ENCODE data around the gene NDUFAF4. TPM values are rescaled to one million over a fixed set of nuclear protein-coding genes. Genes with fewer than 3 reads are reported as not detected.
A peak's percentile ranks its signal among the peaks of the same experiment; 100 is the strongest.

The NDUFAF4 gene
- total and polyA plus RNA-seq, 10 of the 15 experiments (the other 5 are each of a cell fraction or from before 2014, with no cell fraction given), result 26.9 to 188 (median 76.9) TPM

DNA sequence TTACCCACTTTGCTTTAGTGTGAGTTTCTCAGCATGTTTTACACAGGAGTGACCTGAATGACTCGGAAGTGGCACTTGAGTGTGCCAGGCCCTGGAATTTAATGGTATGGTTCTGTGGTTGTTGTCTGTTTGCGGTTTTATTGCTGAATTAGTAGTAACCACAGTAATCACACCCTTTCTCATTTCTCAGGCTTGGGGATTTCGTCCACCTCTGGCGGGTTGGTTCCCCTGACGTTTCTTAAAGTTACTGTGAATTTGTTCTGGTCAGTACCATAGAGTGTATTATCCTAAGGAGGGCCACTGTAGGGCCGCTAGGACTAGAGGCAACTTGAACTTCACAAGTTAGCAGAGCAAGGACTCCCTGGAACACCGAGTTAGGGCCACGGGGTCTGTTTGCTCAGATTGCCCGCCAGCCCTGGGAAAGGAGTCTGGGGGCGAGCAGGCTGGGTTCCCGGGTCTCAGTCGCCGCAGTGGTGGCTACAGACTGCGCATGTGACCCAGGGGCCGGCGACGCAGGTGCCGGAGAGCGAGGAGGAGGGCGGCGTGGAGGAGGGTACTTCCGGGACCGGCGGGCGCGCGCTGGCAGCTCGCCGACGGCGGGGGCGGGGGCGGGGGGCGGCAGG is 26.3 kb upstream of the NDUFAF4 start:
- peak overlapping the region; percentile 82 for H3K9ac ChIP-seq (ENCODE audit: control insufficient read depth, insufficient read depth, low read length)
- no peaks in the 10 kb centered on the region for H3K79me2 ChIP-seq (ENCODE audit: control insufficient read depth, insufficient read depth, low read length)
- 9% methylated on average over 19 of the region's 34 CpGs for WGBS (ENCODE audit: insufficient coverage, insufficient replicate concordance, low lambda C conversion rate, missing lambda C conversion rate)
- intact Hi-C loops (cut with micrococcal nuclease; ENCODE audit: unreplicated experiment), result loop anchor here (2.0 kb wide), 1 partner anchor 27 kb away; the partner anchor contains the start of gene NDUFAF4
- no peaks in the 10 kb centered on the region for H3K9me3 ChIP-seq (replicated peaks; ENCODE audit: control insufficient read depth, insufficient read depth, low read length)
- H3K27me3 ChIP-seq (replicated peaks in 1 of 2; ENCODE audit: control insufficient read depth in 2 of 2, insufficient read depth in 2 of 2, low read length in 1 of 2), result no peaks in the 10 kb centered on the region; a peak in 1 of 4 replicates
- peak overlapping the region; percentile 60 for H3K4me3 ChIP-seq
- BruUV-seq (replicated peaks), result TSS peak; percentile 89
- ChIA-PET SMC1A (ENCODE audit: uncharacterized antibody, unreplicated experiment) (interaction anchor here (0.7 kb wide), 1 partner anchor 25 kb away, joined by 3 read pairs; no protein-coding TSS in a partner anchor), POLR2A (no interaction called here), CTCF (no interaction called here), RAD21 (ENCODE audit: unreplicated experiment) (interaction anchor here (0.6 to 0.7 kb wide), 2 partner anchors 25 to 1818 kb away, joined by 3 to 4 read pairs; no protein-coding TSS in a partner anchor)
- H3K36me3 ChIP-seq (ENCODE audit: control insufficient read depth in 2 of 2, insufficient read depth in 2 of 2, low read length in 1 of 2), result no peaks in the 10 kb centered on the region
- peak overlapping the region; percentile 57 for H3K27ac ChIP-seq (ENCODE audit: control insufficient read depth, insufficient read depth)
- H3K4me2 ChIP-seq (ENCODE audit: control insufficient read depth, insufficient read depth), result peak overlapping the region; percentile 90
- in situ Hi-C loops (cut with MboI), result no loop called here
- no peak for DNase-seq (ENCODE audit: low read depth, low spot score)
- H2AFZ ChIP-seq (ENCODE audit: control insufficient read depth, low read depth, low read length), result peak overlapping the region; percentile 97
- peak; percentile 80 for ATAC-seq
- peaks cover 6% of the 10 kb centered on the region for H3K4me1 ChIP-seq (ENCODE audit: control insufficient read depth, insufficient read depth, low read length)
- FAIRE-seq, result no peak
- no peaks in the 10 kb centered on the region for H4K20me1 ChIP-seq (ENCODE audit: control insufficient read depth, insufficient read depth)
- no peak for TF ChIP-seq KLF5 (IDR thresholded peaks at IDR 0.05; ENCODE audit: partially characterized antibody)
- peak in 1 of 2 experiments; percentile 29; a peak in 1 of 4 replicates for TF ChIP-seq IKZF2 (IDR thresholded peaks at IDR 0.05)
- TF ChIP-seq BHLHE40 (IDR thresholded peaks at IDR 0.05; ENCODE audit: borderline replicate concordance in 1 of 2, low read depth in 2 of 2, low read length in 1 of 2), result peak; percentile 47 to 77; a peak in 3 of 4 replicates
- TF ChIP-seq, protein P1, sequence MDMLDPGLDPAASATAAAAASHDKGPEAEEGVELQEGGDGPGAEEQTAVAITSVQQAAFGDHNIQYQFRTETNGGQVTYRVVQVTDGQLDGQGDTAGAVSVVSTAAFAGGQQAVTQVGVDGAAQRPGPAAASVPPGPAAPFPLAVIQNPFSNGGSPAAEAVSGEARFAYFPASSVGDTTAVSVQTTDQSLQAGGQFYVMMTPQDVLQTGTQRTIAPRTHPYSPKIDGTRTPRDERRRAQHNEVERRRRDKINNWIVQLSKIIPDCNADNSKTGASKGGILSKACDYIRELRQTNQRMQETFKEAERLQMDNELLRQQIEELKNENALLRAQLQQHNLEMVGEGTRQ (IDR thresholded peaks at IDR 0.05; ENCODE audit: borderline replicate concordance, low read depth, low read length), result peak; percentile 19
- no peak for TF ChIP-seq RELA (IDR thresholded peaks at IDR 0.05; ENCODE audit: borderline replicate concordance, partially characterized antibody)
- TF ChIP-seq POLR2A (IDR thresholded peaks at IDR 0.05; ENCODE audit: low read depth, low read length), result peak; percentile 83
- TF ChIP-seq GATAD2B (conservative IDR thresholded peaks at IDR 0.05; ENCODE audit: low read depth), result 0 out of 2 replicates have a peak, but pooled peaks have one; percentile 24
- 0 out of 2 replicates have a peak, but pooled peaks have one; percentile 25 for TF ChIP-seq NR2F1 (conservative IDR thresholded peaks at IDR 0.05)
- no peak for TF ChIP-seq NFYA (IDR thresholded peaks at IDR 0.05; ENCODE audit: borderline replicate concordance, low read depth, low read length)
- no peak for TF ChIP-seq KDM1A (IDR thresholded peaks at IDR 0.05; ENCODE audit: borderline replicate concordance)
- TF ChIP-seq, protein P2, sequence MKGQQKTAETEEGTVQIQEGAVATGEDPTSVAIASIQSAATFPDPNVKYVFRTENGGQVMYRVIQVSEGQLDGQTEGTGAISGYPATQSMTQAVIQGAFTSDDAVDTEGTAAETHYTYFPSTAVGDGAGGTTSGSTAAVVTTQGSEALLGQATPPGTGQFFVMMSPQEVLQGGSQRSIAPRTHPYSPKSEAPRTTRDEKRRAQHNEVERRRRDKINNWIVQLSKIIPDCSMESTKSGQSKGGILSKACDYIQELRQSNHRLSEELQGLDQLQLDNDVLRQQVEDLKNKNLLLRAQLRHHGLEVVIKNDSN (IDR thresholded peaks at IDR 0.05; ENCODE audit: borderline replicate concordance, extremely low read length, insufficient read depth, low read depth, low read length), result peak; percentile 75
- no peak for TF ChIP-seq NFXL1 (IDR thresholded peaks at IDR 0.05; ENCODE audit: borderline replicate concordance)
- TF ChIP-seq STAT1 (conservative IDR thresholded peaks at IDR 0.05), result no peak
- TF ChIP-seq DPF2 (IDR thresholded peaks at IDR 0.05), result peak; percentile 44
- TF ChIP-seq FOS (IDR thresholded peaks at IDR 0.05; ENCODE audit: borderline replicate concordance, extremely low read depth, insufficient read length), result no peak
- TF ChIP-seq RUNX3 (IDR thresholded peaks at IDR 0.05; ENCODE audit: low read length), result peak; percentile 37
- peak; percentile 57 for TF ChIP-seq MTA2 (IDR thresholded peaks at IDR 0.05; ENCODE audit: low read depth)
- TF ChIP-seq RB1 (IDR thresholded peaks at IDR 0.05; ENCODE audit: borderline replicate concordance), result no peak
- TF ChIP-seq CBX5 (IDR thresholded peaks at IDR 0.05; ENCODE audit: low read depth), result no peak
- peak; percentile 65; the same call in 1 of the 2 replicates for TF ChIP-seq TAF1 (IDR thresholded peaks at IDR 0.05; ENCODE audit: borderline replicate concordance, low read depth, low read length)
- no peak for TF ChIP-seq NR2C2 (IDR thresholded peaks at IDR 0.05; ENCODE audit: borderline replicate concordance, control insufficient read depth, insufficient read length, low read depth)
- TF ChIP-seq MYB (IDR thresholded peaks at IDR 0.05; ENCODE audit: borderline replicate concordance, low read depth, low read length), result no peak
- TF ChIP-seq NBN (IDR thresholded peaks at IDR 0.05), result no peak
- TF ChIP-seq EZH2 (IDR thresholded peaks at IDR 0.05; ENCODE audit: borderline replicate concordance, control insufficient read depth, low read depth, low read length), result no peak
- no peak for TF ChIP-seq TBL1XR1 (IDR thresholded peaks at IDR 0.05; ENCODE audit: low read depth, low read length)

Data from GM12878 (cell line).